GM19193 (cell line): Measurements from ENCODE around the gene ECE1.

Source experiments
- POLR2A ChIP-seq: IDR thresholded peaks from 4 replicates; pipeline ENCODE4 v1.6.1; 2011; ENCODE audit not compliant: insufficient read depth, insufficient read length; ENCODE audit errors: extremely low read depth

ECE1 gene

DNA sequence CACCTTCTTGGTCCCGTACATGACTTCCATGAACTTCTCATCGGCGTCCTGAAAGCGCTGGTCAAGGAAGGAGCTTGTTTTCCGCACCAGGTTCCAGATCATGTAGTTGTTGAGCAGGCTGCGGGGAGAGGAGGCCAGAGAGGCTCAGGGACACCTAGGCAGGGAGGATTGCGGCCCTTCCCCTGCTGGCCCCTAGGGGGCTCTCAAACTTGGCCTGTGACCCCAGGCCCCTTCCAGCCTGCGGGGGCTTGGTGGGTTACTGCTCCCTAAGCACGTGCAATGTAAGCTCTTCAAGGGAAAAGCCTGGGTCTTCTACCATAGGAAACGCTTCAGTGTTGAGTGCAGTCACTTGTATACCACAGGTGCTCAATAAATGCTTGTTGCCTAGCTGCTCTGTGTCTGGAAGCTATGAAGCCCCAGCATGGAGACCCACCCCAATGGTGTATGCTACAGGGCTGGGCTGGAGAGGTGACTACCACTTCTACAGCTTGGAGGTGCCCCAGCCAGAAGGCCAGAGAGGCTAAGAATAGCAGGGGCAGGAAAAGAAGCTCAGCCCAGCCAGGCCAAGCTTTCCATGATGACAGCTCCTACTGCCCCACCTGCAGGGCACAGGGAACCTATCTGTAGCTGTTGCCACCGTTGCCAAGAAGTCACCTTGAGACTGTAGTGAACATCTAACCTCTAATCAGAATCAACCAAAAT is 45.1 kb downstream of the ECE1 start:
- TF ChIP-seq POLR2A = no peak

GRCh38 chr1:21244154-21244553 is 46.1 kb downstream of the ECE1 start:
- TF ChIP-seq POLR2A = no peak

DNA sequence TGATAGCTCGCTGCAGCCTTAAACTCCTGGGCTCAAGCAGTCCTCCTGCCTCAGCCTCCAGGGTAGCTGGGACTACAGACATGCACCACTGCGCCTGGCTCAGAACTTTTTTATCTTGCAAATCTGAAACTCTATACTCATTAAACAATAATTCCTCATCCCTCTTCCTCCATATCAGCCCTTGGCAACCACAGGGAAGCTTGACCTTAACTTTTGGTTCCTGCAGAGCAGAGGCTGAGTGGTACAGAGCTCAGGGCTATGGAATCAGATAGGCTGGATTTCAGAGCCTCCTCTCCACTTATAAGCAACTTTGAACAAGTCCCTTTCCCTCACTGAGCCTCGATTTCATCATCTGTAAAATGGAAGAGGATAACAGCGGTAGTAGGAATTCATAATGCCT is 47.4 kb downstream of the ECE1 start:
- no peak for TF ChIP-seq POLR2A

GRCh38 chr1:21241771-21242581 is 48.3 kb downstream of the ECE1 start:
- no peak for TF ChIP-seq POLR2A

DNA sequence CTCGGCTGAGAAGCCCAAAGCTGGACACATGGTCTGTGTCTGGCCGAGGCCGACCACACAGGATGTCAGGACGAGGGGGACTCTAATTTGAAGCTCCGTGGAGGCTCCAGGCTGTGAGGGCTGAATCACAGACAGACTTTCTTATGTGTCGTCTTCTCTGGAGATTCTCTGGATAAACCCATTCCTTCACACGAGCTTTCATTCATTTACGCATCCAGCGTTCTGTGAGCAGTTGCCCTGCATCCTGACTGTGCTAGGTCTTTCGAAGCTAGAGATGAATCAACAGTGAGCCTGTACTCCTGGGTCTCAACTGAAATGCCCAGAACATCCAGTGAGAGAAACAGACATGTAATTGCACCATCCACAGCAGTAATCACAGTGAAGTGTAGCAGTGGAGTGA is 49.6 kb downstream of the ECE1 start:
- no peak for TF ChIP-seq POLR2A

- no peak for TF ChIP-seq POLR2A
These were observed 51.0 kb downstream of the ECE1 start for GRCh38 chr1:21239221-21239620.

GRCh38 chr1:21238141-21238800 is 52.0 kb downstream of the ECE1 start:
- no peak for TF ChIP-seq POLR2A

- no peak for TF ChIP-seq POLR2A
These were observed 52.7 kb downstream of the ECE1 start for GRCh38 chr1:21237446-21238088.

DNA sequence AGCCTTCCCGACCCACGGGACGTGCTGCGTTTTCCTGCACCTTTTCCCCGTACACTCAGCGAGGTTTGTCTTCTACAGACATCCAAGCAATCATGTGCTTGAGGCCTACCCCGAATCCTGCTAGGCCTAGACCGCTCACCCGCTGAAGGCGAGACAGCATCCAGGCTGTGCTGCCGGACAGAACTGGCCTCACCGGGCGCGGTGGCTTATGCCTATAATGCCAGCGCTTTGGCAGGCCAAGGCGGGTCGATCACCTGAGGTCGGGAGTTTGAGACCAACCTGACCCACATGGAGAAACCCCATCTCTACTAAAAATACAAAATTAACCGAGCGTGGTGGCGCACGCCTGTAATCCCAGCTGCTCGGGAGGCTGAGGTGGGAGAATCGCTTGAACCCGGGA is 54.1 kb downstream of the ECE1 start:
- no peak for TF ChIP-seq POLR2A

- no peak for TF ChIP-seq POLR2A
These were observed 55.5 kb downstream of the ECE1 start for GRCh38 chr1:21234779-21235178.

- TF ChIP-seq POLR2A = no peak
These were observed 56.8 kb downstream of the ECE1 start for GRCh38 chr1:21233490-21233889.

GRCh38 chr1:21232044-21232443 is 58.2 kb downstream of the ECE1 start:
- no peak for TF ChIP-seq POLR2A

GRCh38 chr1:21229246-21230000 is 60.8 kb downstream of the ECE1 start:
- TF ChIP-seq POLR2A = no peak

- TF ChIP-seq POLR2A = no peak
These were observed 65.2 kb downstream of the ECE1 start for GRCh38 chr1:21225065-21225464.

DNA sequence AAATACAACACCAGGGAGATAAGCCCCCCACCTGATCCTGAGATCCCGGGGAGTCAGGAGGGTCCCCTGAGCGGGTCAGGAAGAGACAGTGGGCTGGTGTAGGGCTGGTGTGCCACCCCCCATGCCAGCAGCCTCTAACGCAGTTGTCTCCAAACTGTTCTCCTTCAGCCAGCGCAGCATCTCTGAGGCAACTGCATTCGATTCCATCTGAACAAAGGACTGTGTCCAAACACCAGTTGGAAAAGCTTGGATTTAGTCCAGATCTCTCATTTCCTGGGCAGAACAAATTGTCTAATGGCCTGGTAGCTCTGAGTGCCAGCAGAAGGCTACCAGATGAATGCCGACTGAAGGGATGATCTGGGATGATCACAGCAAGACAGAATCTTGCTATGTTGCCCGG is 69.4 kb downstream of the ECE1 start:
- TF ChIP-seq POLR2A = no peak

GRCh38 chr1:21219674-21220073 is 70.6 kb downstream of the ECE1 start:
- no peak for TF ChIP-seq POLR2A
